Lung (tissue), 12 donors: ENCODE results near the gene ZDHHC13. TPM values are rescaled to one million over a fixed set of nuclear protein-coding genes. Genes with fewer than 3 reads are reported as not detected.
A peak's percentile ranks its signal among the peaks of the same experiment; 100 is the strongest.

Experiments used
- ATAC-seq: fragments of 200-7000 bp; cut with Tn5 transposase; one replicate; pipeline ENCODE4 v1.9.1; 2020; ENCODE audit warnings: moderate number of reproducible peaks; ENCODE audit not compliant: insufficient read depth, low FRiP score
- DNase-seq, 3 donors: peaks; one replicate each; pipeline ENCODE4 v3.0.0-alpha.2; 2013 to 2017
- H3K27ac ChIP-seq, 2 donors: one replicate each; pipeline ENCODE4 v1.5.1; 2013; ENCODE audit warnings: mild to moderate bottlenecking in 2 of 2, moderate library complexity in 2 of 2, control low read depth in 1 of 2, inconsistent platforms in 1 of 2, low read depth in 1 of 2, low read length in 1 of 2
- H3K27me3 ChIP-seq, 3 donors: one replicate each; pipeline ENCODE4 v1.5.1; 2013; ENCODE audit warnings: low read length in 2 of 3; ENCODE audit not compliant: control insufficient read depth in 3 of 3, insufficient read depth in 3 of 3
- H3K36me3 ChIP-seq, 4 donors: one replicate each; pipeline ENCODE4 v1.5.1; 2013; ENCODE audit warnings: low read length in 4 of 4, mild to moderate bottlenecking in 1 of 4, moderate library complexity in 1 of 4; ENCODE audit not compliant: control insufficient read depth in 4 of 4, insufficient read depth in 4 of 4
- H3K4me1 ChIP-seq, 5 donors: one replicate each; pipeline ENCODE4 v1.5.1; 2013; ENCODE audit warnings: low read length in 5 of 5, mild to moderate bottlenecking in 2 of 5, moderate library complexity in 1 of 5; ENCODE audit not compliant: control insufficient read depth in 5 of 5, insufficient read depth in 5 of 5
- H3K4me3 ChIP-seq: one replicate; pipeline ENCODE4 v1.5.1; 2013; ENCODE audit warnings: mild to moderate bottlenecking, control low read depth, moderate library complexity
- H3K9ac ChIP-seq, 2 donors: one replicate each; pipeline ENCODE4 v1.5.1; 2013; ENCODE audit warnings: low read length in 2 of 2, control low read depth in 1 of 2; ENCODE audit not compliant: insufficient read depth in 1 of 2
- H3K9me3 ChIP-seq, 4 donors: one replicate each; pipeline ENCODE4 v1.5.1; 2013; ENCODE audit warnings: low read length in 3 of 4, mild to moderate bottlenecking in 1 of 4, moderate library complexity in 1 of 4; ENCODE audit not compliant: control insufficient read depth in 4 of 4, insufficient read depth in 3 of 4
- WGBS, 2 donors: extraction: QIAGEN DNeasy Blood & Tissue Kit; methylation state at CpG; one replicate each; pipeline ENCODE4 v1.1.7; 2013; 5-methylcytosine and 5-hydroxymethylcytosine counted together
- polyA plus RNA-seq, 2 donors: library from polyadenylated mRNA; stranded (reverse); fragments of 200-250 nt; gene quantifications; one replicate each; pipeline ENCODE4 v1.2.1, GENCODE V29; 2013
- total RNA-seq, 2 donors: library from RNA; depleted of rRNA in 1 of 2; stranded (reverse); fragments of >200 nt in 1 of 2; gene quantifications; one replicate each; pipeline ENCODE4 v1.2.1, GENCODE V29; 2014 to 2021
- TF ChIP-seq, protein P1 (sequence below): IDR thresholded peaks from 2 replicates; pipeline ENCODE4 v1.5.1; 2012; ENCODE audit warnings: mild to moderate bottlenecking; ENCODE audit errors: control extremely low read depth, extremely low read depth
- donor health status: control.
- donor health status: control.
- donor health status: Bipolar disorder and iron deficiency.
- donor health status: healthy.
- donor health status: DM: yes; HTN: yes; CAD: no.

Gene ZDHHC13
- total and polyA plus RNA-seq, 4 donors = 10.6 to 20.0 (median 12.4) TPM

DNA sequence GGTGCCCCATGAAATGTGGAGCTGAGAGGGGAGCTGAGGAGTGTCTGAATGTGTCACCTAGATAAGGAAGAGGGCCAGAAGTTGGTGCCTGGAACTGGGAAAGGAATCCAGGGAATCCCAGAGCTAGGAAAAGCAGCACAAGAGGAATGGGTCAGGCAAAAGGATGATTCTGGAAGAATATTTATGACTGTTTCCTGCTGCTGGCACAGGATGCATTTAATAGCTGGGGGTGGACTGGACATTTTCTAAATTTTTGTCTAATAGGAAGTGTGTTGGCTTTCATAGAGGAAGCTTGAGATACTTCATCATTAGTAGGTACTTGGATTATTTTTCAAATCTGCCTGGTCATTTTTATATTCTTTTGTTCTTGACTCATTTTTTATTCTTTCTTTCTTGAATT lies 39.0 kb upstream of the ZDHHC13 start:
- no peaks in the 10 kb centered on the region for H3K27me3 ChIP-seq
- TF ChIP-seq, protein P1, sequence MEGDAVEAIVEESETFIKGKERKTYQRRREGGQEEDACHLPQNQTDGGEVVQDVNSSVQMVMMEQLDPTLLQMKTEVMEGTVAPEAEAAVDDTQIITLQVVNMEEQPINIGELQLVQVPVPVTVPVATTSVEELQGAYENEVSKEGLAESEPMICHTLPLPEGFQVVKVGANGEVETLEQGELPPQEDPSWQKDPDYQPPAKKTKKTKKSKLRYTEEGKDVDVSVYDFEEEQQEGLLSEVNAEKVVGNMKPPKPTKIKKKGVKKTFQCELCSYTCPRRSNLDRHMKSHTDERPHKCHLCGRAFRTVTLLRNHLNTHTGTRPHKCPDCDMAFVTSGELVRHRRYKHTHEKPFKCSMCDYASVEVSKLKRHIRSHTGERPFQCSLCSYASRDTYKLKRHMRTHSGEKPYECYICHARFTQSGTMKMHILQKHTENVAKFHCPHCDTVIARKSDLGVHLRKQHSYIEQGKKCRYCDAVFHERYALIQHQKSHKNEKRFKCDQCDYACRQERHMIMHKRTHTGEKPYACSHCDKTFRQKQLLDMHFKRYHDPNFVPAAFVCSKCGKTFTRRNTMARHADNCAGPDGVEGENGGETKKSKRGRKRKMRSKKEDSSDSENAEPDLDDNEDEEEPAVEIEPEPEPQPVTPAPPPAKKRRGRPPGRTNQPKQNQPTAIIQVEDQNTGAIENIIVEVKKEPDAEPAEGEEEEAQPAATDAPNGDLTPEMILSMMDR = no peak
- H3K9me3 ChIP-seq = no peaks in the 10 kb centered on the region
- H3K4me3 ChIP-seq = no peak overlapping the region
- H3K36me3 ChIP-seq = no peaks in the 10 kb centered on the region
- H3K27ac ChIP-seq = no peak overlapping the region
- no peak for ATAC-seq
- DNase-seq = no peak
- no peak overlapping the region for H3K9ac ChIP-seq
- H3K4me1 ChIP-seq = peaks cover 0 to 8% (median 0%) of the 10 kb centered on the region in 5 donors

DNA sequence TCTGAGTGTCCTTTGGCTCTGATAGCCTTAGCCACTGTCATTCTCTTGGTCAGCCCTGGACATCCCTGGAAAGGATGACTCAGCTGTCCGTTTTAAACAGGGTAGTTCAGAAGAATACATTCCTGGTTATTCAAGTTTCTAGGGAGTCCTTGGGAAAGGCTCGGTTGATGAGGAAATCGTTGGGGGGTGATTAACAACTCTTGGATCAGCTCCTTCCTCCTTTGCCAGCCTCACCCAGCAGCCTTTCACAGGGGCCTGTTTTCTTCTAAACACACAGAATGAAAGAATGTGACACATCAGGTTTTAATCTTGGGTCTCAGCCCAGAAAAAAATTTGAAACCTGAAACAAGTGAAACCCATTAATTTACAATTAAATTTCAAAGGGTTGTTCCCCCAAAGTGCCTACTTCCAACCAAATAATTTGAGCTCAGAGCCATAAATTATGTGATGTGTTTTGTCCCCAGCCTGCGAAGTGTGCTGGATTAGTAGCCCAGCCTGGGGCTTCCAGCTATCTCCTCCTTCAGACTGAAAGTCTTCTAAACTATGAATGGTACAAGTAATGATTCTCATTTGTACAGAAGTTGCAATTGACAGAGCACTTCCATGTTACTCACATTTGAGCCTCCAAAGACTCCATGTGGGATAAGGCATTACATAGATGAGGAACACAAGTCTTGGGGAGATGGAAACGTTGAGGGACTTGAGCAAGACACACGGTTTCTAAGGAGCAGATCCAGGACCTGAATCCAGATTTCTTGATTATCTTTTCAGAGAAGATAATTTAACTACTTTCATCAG lies 37.1 kb upstream of the ZDHHC13 start:
- DNase-seq (peak; percentile 32 to 67 (median 58)), ATAC-seq (peak; percentile 59)
- 46 to 59% methylated on average over 6 of the region's 6 CpGs for WGBS, 2 donors
- TF ChIP-seq, protein P1 = no peak
- no peak overlapping the region for H3K4me3 ChIP-seq
- peaks cover 0 to 5% (median 0%) of the 10 kb centered on the region in 5 donors for H3K4me1 ChIP-seq
- H3K9me3 ChIP-seq = no peaks in the 10 kb centered on the region
- no peaks in the 10 kb centered on the region for H3K27me3 ChIP-seq
- H3K9ac ChIP-seq = no peak overlapping the region
- no peak overlapping the region for H3K27ac ChIP-seq
- no peaks in the 10 kb centered on the region for H3K36me3 ChIP-seq

DNA sequence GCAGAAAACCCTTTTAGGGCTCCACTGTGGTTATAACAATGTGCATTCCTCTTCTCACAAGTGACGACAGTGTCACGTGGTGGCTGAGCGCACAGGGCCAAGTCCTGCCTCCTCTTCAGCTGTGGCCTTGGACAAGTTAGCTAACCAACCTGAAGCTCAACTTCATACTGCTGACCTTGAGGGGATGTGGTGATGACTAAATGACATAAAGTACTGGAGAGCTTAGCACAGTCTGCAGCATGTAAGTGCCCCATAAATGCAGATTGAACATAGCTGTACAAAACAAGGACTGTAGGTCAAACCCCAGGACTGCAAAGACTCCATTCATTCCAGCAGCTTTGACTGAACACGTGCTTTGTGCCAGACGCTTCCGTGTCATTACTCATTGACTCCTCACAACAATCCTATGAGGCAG lies 36.4 kb upstream of the ZDHHC13 start:
- TF ChIP-seq, protein P1 = no peak
- ATAC-seq (no peak), DNase-seq (peak; percentile 26 to 49 (median 37))
- Histone ChIP-seq H3K27ac (no peak overlapping the region), H3K9ac (no peak overlapping the region), H3K4me1 (peaks cover 0 to 5% (median 0%) of the 10 kb centered on the region in 5 donors), H3K9me3 (no peaks in the 10 kb centered on the region), H3K36me3 (no peaks in the 10 kb centered on the region), H3K4me3 (no peak overlapping the region), H3K27me3 (no peaks in the 10 kb centered on the region)
- 74 to 82% methylated on average over 6 of the region's 6 CpGs for WGBS, 2 donors
